Measurements from ENCODE around the gene KSR1.
A peak's percentile ranks its signal among the peaks of the same experiment; 100 is the strongest.

The KSR1 gene

DNA sequence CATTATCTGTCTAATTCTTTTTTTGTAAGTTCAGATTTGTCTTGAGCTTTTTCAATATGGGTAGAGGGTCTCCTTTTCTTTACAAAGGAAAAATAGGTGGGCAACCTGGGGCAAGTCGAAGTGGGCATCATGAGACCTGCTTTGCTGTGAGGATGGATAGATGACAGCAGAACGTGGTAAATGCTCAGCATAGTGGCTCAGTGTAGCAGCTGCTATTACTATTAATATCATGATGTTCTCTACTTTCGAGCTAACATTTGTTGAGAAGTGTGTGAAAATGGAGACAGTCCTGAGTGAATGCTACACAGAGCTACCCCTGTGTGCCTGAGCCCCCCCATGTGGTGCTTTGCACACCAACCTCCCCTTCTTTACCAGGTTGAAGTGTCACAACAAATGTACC lies 135.7 kb downstream of the KSR1 start:
- DNase-seq (ENCODE audit: low spot score) = peak; percentile 42

DNA sequence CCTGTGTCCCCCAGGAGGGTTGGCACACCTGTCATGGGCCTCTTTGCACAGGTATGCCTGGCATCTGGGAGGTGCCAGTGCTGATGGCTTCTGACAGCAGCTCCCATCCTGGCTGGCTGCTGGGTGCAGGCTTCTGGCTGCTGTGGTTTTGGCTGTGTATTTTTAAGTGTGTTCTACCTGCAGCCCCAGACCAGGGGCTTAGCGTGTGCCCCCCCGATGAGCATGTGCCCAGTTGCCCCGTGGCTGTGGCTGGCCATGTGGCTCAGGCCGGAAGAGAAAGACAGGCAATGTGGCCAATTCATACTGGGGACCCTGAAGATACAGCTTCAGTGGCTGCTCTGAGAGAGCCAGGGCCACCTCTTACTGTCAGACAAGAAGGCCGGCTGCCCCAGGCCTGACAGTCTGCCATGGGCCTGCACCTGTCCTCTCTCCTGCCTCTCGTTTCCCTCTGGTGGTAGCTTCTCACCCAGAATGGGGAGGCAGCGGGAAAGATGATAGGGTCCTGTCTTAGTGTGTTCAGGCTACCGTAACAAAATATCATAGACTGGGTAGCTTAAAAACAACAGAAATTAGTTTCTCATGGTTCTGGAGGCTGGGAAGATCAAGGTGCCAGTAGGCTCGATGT lies 137.1 kb downstream of the KSR1 start:
- no peak for DNase-seq (ENCODE audit: low spot score)

DNA sequence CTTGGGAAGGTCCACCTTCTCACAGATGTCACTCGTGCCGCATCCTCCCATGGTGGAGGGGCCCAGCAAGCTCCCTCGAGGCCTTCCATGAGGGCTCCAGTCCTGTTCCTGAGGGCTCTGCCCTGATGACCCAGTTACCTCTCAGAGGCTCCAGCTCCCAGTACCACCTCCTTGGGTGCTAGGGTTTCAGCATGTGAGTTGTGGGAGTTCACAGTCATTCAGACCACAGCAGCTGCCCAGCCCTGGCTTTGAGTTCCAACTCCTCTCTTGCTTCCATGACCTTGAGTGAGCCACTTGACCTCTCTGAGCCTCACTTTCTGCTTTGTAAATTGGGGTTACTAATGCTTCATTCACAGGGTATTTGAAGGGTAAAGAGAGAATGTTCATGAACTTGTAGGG lies 137.6 kb downstream of the KSR1 start:
- DNase-seq (ENCODE audit: low spot score) = no peak

DNA sequence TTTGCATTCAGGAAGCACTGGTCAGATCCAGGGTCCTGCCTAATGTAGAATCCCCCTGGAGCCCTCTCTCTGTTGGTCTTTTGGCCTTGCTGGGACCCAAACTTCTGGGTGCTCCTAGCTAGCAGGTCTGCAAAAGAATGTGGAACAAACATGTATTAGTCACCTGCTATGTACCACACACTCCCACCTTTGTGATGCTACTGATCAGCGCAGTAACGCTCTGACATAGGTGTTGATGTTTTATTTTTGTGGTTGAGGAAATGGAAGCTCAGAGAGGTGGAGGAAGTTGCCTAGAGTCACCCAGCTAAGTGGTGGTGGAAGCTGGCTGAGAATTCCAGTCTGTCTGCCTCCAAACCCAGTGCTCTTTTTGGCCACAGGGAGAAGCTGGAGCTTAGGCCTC lies 139.0 kb downstream of the KSR1 start:
- DNase-seq (ENCODE audit: low spot score) = no peak

DNA sequence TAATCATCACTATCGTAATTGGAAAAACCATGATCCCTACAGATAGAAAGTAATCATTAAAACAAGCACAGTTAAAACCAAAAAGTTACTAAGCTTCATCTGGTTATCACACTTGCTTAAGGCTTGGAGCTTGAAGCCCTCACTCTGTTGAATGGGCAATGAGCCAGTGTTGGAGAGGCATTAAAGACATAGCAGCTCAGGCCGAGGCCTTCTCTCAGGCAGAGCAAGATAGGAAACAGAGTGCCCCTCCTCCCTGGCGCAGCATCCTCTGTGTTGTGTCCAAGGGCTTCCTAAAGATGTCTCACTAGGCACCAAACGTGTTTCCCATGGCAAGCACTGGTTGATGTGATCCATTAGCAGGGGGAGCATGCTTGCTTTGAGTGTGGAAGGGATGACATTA lies 139.8 kb downstream of the KSR1 start:
- no peak for DNase-seq (ENCODE audit: low spot score)

DNA sequence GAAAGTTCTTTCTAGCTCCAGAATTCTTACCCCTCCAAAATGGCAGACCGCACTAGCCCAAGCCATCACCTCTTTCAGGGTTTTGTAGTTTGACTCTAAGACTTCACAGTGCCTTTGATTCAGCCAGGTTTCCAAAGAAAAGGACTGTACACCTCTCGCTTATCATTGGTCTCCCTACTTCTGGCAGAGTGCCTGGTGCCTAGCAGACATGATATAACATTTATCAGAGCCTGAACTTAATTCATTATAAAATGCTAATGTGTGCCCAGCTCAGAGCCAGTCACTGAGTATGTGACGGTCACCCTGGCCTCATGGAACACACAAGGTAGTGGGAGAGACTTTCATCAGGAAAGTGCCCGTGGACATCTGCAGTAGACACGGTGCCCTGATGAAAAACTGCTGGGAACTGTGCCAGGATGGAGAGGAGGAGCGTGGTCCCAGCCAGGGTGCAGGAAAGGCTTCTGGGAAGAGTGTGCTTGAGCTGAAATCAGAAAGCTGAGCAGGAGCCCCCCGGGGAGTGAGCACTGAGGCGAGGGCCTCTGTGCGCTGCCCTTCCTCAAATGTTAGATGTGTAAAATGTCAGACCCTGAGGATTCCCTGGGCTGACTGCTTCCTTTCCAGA lies 140.4 kb downstream of the KSR1 start:
- no peak for DNase-seq (ENCODE audit: low spot score)

DNA sequence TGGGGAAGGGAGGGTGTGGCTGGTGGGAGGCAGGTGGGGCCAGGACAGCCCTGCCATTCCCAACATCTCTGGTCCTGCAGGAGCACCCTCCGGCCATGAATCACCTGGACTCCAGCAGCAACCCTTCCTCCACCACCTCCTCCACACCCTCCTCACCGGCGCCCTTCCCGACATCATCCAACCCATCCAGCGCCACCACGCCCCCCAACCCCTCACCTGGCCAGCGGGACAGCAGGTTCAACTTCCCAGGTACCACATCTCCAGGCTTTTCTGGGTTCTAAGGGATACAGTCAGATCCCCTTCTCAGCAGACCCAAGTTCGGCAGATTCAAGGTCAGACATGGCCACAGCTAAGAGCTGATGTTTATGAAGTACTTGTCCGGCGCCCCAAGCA lies 140.9 kb downstream of the KSR1 start:
- DNase-seq (ENCODE audit: low spot score) = no peak

DNA sequence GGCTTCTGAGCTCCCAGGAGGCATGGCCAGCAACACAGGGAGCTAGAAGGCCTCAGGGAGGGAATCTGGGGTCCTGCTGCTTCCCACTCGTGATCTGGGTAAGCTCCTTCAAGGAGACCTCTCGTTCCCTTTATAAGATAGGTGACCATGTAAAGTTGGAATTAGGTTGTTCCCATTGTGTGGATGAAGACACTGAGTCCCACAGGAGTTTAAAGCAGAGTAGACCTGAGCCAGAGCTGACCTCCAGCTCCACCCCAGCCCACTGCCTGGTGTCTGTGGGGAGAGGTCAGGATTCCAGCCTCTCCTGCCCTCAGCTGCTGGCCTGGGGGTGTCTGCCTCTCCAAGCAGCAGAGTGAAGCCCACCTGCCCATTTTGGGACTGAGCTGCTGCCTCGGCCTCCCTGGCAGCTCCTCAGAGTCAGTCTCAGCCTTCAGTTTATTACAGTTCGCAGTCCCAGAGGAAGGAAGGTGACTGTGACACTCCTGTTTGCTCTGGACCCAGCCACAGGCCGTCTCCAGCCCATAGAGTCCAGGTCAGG lies 141.6 kb downstream of the KSR1 start:
- no peak for DNase-seq (ENCODE audit: low spot score)

DNA sequence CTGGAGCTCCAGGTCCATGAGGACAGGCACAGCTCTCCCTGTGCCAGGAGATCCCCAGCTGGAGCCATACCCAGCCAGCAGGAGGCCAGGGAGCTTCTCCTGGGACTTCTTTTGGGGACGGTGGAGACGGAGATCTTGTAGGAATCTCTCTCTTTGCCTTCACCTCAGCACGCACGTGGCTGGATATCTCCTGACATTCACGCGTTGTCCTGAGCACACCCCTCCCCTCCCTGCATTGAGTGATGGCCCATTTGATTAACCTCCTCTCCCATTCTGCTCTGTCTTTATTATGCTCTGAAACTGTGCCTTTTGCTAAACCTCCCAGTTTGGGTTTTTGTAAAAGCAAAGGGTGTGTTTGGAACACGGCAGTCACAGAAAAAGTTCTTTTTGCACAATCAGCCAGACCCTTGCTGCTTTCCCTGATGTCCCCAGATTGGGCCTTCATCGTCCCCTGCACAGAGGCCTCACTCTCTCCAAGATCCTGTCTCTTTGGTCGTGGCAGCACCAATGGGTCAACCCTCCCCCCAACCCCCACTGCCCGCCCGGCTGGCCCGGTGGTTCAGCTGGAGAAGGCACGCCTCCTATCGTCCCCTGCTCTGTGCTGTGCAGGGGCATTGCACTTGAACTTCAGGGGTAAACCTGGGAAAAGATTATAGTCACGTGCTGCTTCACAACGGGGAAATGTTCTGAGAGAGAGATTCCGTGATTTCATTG lies 142.2 kb downstream of the KSR1 start:
- DNase-seq (ENCODE audit: low spot score) = no peak

DNA sequence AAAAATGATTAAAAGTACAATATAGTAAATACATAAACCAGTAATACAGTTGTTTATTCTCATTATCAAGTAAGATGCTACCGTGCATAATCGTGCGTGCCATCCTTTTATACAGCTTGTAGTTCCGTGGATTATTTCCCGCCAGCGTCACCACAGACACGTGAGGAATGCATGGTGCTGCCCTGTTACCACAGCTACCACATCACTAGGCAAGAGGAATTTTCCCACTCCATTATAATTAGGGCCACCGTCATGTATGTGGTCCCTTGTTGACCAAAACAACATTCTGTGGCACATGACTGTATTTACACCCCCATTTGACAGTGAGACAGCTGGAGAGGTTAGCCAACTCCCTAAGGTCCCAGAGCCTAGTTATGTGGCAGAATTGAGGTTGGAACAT lies 144.2 kb downstream of the KSR1 start:
- DNase-seq (ENCODE audit: low spot score) = no peak

DNA sequence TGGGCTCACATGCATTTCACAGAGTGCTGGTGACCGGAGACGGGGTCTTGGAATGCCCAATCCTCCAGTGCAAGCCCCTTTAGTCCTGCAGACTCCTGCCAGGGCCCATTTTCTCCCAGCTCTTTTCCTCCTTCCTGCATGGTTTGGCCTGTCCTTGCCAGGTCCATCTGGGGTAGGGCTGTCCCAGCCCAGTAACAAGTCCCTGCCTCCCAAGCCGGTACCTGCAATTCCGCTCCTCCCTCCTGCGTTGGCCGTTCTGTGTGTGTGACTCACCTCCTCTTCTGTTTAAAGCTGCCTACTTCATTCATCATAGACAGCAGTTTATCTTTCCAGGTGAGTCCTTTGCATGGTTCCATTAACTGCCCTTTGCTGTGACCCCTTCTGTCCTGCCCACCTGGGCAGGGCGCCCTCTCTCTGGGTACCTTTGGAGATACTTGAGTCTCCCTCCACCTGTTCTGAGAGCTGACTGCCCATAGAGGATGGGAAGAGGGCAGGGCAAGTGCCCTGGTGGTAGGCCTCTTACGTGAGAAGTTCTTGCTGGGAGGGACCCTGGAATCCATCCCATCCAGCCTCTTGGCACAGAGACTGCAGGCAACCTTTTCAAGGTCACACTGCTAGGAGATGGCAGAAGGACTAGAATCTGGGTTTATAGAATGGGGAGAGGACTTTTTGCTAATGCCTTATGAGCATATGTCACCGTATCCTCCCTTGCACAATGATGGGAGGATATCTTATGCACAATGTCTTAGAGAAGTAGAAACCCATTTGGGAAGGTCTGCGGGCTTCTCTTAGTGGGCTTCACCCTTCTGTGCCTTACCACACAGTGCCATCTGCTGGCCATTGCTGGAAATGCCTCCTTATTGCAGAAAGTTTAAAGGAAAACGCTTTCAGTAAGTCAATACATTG lies 145.1 kb downstream of the KSR1 start:
- DNase-seq (ENCODE audit: low spot score) = peak; percentile 90

DNA sequence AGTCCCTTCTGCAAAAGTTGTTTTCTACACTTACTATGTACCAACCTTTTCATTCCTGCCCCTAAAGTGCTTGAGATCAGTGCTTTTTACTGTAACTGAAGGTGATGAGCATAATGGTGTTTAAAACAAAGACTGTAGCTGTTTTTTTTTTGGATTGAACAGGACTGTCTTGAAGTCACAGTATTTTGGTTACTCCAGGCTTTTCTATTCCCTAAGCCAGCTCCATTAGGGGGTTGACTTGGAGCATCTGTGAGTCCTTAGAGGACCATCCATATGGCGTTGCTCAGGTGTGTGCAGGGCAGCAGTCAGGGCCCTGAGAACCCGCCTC lies 145.7 kb downstream of the KSR1 start:
- DNase-seq (ENCODE audit: low spot score) = no peak

DNA sequence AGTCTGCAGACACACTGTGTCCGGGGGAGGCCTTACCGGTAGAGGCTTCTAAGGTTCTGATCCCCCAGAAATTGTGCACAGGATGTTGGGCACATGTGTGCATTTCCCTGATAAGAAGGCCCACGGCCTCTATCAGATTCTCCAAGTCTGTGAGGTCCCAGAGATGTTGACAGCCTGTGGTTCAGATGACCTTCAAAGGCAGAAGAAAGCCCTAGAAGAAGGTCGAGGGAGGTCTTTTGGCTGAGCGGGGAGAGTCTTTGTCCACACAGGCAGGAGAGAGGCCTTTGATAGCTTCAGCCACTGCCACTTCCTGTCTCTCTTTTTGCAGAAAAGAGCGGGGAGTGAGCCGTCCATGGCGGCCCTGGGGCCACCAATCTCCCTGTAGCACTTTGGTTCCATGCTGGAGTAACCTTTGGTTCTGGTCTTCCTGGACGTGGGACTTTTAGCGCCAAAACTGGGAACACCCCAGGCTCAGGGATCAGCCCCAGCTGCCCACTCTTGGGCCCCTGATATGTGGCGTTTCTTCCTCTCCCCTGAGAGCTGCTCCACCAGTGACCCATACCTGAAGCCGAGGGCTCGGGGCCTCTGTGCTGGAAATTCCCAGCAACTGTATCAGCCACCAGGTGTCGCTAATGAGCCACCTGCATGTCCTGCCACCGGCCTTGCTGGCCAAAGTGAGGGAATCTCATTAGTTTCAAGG lies 146.6 kb downstream of the KSR1 start:
- DNase-seq (ENCODE audit: low spot score) = peak; percentile 73

DNA sequence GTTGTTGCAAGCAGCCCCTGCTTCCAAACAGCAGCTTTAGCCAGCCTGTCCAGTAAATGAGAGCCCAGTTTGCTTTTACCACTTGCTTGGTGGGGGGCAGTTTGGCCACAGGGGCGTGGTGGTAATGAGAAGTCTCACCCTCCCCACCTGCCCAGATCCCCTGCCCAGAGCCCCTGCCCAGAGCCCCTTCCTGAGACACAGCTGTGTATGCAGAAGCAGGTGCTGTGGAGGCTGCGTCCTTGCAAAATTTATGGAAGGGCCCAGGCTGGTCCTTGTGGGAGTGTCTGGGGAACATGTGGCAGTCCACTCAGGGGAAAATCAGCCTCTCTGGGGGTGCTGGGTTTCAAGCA lies 147.1 kb downstream of the KSR1 start:
- no peak for DNase-seq (ENCODE audit: low spot score)

DNA sequence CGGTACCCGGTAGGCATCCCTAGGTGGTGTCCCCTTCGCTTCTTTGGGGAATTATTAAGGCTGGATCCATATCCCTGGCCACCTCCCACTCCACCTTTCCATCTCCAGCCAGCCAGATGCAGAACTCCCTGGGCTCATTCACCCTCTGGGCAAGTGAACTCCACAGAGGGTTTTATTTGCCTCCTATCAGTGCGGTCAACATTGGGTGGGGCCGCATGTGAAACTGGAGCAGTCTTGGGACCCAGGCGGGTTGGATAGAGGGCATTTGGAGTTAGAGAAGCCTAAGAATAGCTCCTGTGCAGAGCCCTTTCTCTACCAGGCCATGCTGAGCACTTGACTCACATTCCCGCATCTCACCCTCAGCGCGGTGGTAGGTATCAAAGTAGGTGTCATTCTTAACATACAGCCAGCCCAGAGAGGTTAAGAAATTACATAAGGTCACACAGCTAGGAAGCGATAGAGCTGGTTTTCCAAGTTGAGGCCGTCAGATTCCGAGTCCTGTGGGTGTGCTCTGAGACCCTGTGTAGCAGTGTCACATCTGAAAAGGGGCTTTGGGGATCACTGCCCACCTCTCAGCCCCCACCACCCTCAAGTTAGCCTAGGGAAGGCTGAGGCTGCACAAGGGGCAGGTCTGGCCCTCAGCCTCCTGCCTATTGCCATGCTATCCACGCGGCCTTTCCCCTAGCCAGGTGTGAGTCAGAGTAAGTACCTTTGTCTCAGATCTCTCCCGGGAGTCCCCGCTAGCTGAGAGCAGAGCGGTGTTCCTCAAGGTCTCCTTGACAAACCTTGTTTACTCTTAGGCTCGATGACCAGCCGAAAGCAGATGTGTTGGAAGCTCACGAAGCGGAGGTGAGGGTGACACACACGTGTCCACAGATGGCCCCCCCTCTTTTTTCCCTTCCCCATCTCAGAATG lies 147.9 kb downstream of the KSR1 start:
- DNase-seq (ENCODE audit: low spot score) = no peak

DNA sequence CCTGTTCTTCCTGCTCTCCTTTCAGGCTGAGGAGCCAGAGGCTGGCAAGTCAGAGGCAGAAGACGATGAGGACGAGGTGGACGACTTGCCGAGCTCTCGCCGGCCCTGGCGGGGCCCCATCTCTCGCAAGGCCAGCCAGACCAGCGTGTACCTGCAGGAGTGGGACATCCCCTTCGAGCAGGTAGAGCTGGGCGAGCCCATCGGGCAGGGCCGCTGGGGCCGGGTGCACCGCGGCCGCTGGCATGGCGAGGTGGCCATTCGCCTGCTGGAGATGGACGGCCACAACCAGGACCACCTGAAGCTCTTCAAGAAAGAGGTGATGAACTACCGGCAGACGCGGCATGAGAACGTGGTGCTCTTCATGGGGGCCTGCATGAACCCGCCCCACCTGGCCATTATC lies 149.2 kb downstream of the KSR1 start:
- DNase-seq (ENCODE audit: low spot score) = no peak

DNA sequence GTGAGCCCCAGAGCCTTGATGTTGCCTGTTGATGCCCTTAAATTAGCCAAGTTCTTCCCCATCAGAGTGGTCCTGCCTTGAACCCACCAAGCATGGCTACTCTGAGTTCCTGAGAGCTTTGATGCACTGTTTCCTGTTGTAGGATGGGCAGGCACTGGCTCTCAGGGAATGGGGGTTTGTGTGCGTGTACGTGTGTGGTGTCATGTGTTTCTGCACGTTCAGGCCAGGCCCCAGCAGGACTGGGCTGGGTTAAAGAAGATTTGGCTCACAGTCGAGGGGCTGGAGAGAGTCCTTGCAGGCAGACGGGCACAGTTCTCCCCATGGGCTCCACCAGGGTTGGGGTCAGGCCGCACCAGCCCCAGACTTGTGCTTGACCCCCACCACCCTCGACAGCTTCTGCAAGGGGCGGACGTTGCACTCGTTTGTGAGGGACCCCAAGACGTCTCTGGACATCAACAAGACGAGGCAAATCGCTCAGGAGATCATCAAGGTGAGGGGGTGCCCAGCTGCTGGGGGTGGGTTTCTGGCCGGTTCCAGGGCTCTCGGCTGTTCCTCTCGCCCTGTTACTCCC lies 151.4 kb downstream of the KSR1 start:
- DNase-seq (ENCODE audit: low spot score) = no peak

DNA sequence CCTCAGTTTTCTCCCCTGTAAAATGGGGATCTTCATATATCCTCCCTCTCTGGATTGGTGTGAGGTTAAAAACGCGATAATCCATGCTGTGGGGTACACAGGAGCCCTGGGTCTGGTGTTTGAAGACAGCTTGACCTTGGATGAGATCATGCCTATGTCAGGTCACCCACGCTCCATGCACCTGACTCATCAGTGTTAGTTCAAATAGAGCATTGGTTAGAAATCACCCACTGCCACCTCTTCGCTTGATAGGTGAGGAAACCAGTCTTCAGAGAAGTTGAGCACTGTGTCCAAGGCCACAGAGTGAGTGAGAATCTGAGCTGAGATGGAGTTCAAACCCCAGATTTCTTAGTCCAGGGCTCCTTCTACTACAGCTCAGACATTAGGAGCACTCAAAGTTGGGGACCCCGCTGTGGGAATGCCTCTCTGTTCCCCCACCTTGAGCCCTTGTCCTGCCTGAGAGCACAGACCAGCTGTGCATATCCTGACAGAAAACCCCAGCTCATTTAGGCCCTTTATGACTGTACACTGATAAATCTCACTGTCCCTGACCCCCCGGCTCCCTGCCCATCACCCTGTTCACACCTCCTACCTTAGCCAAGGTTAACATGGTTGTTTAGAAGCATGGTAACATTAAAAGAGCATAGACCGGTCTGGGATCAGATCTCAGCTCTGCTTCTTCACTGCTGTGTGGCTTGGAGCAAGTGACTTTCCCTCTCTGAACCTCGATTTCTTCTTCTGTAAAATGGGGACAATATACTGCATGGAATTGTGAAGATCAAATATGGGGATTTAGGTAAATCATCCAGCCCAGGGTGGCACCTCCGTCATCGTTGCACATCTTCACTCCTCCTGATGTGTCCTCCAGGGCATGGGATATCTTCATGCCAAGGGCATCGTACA lies 152.3 kb downstream of the KSR1 start:
- no peak for DNase-seq (ENCODE audit: low spot score)

DNA sequence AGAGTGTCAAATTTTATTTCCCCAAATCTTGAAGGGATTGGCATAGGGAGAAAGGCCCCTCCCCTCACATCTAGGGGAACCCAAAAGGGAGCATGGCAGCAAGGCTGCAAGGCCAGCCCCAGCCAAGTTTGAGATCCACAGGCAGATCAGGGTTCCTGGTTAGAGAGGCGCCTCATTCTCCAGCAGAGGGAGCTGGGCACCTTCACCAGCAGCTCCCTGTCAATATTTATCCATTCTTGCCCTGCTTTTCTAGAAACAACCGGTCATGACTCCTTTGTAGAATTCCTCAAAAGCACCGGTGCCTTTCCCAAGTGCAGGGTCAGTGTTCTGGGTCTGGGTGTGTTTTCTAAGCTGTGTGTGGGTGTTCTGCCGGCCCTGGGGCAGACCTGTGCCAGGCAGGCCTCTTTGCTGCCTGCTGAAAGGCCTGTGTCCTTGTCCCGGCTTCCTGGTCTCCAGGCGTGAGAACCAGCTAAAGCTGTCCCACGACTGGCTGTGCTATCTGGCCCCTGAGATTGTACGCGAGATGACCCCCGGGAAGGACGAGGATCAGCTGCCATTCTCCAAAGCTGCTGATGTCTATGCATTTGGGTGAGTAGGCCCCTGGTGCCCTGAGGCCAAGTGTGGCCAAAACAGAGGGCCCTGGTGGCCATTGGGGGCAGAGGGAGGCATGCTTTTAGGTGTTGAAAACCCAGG lies 153.5 kb downstream of the KSR1 start:
- DNase-seq (ENCODE audit: low spot score) = peak; percentile 60

Measured in Ammon's horn (tissue), 1 donor.